ENCODE measurements around the gene PHF3.

The PHF3 gene

DNA sequence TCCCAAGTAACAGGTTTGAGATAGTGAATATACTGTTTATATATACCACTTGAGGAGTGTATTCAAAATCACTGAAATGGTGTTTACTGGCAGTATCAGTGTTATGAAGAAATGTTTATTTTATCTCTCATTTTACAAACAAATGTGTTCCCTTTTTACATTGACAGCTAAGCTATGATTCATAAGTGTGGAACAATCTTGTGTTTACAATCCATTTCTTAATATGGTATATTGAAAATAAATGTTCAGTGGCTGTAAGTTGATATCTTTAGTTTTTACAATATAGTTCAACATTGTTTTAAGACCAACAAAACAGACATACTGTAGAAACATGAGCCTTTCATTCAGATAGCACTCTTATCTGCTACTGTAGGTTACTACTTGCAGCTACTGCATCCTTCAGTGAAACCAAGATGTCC is 14.3 kb downstream of the PHF3 start:
- no peak for DNase-seq

- no peak for DNase-seq
Measured at GRCh38 chr6:63652980-63653379, 17.4 kb downstream of the PHF3 start.

- DNase-seq = no peak
Measured at GRCh38 chr6:63660757-63661156, 25.2 kb downstream of the PHF3 start.

DNA sequence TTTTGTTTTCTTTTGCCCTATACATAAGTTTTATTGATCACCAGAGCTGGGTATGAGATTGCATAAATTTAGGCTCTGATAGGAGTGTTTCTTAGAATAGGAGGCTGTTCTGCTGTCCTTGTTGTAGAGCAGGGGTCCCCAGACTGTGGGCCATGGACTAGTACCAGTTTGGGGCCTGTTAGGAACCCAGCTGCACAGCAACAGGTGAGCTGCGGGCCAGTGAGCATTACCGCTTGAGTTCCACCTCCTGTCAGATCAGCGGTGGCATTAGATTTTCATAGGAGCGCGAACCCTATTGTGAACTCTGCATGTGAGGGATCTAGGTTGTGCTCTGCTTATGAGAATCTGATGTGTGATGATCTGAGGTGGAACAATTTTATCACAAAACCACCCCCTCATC is 26.2 kb downstream of the PHF3 start:
- no peak for DNase-seq

- no peak for DNase-seq
Measured at GRCh38 chr6:63663147-63663955, 27.7 kb downstream of the PHF3 start.

DNA sequence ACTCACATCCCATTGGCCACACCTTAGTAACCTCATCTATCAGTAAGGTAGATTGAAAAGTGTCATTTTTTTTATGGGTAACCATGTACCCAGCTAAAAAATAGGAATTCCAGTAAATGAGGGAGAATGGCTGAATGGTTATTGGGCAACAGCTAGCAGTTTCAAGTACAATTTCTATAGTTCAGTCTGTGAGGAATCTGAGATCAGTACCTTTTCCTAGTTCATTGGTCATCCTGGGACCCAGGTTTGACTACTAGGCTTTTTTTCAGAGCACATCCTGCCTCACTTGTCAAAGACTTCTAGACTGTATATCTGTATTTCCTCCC is 28.3 kb downstream of the PHF3 start:
- no peak for DNase-seq

- no peak for DNase-seq
Measured at GRCh38 chr6:63671098-63671754, 35.6 kb downstream of the PHF3 start.

GRCh38 chr6:63672582-63673129 is 37.1 kb downstream of the PHF3 start:
- no peak for DNase-seq

- DNase-seq = no peak
Measured at GRCh38 chr6:63673692-63674091, 38.1 kb downstream of the PHF3 start.

DNA sequence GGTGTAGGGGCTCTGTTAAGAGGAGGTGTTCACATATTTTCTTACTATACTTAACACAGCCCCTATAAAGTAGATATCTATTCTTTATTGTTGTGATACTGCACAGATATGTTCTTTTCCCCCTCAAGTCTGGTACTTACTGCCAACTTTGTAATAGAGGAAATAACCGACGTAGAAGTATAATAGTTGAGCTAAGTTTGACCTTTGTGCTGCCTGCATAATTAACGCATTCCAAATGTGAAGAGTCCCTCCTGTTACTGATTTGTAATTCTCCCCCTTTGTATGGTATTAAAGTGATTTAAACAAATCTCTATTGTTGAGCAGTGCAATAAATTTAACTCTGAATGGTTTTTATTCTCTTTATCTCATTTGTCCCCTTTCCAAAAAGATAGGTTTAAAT is 39.0 kb downstream of the PHF3 start:
- DNase-seq = no peak

GRCh38 chr6:63675138-63675537 is 39.5 kb downstream of the PHF3 start:
- DNase-seq = no peak

- DNase-seq = no peak
Measured at GRCh38 chr6:63676412-63677114, 41.0 kb downstream of the PHF3 start.

DNA sequence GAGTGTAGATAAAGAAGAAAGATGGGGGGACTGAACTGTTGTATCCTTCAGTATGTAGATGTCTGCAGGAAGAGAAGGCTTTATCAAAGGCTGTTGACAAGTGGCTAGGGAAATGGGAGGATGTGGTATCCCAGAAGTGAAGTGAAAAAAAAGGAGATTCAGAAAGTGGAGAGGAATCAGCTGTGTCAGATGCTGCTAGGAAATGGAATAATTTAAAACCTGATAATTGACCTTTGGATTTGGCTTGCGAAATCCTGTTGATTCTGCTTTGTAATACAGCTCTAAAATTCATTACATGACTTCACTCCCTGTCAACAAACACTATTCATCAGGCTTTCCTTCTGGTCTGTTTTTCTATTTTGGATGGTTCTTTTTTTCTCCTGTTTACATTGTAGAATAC is 41.7 kb downstream of the PHF3 start:
- no peak for DNase-seq

DNA sequence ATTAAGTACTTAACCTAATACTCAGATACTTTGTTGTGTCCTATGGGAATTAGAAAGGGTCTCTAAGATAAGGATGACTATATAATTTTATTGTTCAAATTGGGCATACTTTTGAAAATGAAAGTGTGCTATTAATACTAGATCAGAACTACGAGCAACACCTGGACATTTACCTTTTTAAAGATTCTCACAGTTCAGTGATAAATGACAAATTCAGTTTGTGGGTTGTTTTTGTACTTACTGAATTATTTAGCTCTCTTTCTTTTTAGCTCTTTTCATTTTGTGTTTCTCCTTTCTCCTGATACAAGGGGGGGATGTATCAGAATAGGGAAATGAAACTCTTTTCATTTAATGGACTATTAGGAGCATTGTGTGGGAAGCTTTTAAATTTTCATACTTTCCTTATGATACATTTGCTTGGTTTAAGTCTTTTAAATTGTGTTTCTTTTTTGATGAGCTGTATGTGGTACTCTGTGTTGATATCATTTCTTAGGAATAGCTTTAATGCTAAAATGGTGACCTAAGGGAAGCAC is 47.5 kb downstream of the PHF3 start:
- DNase-seq = no peak

DNA sequence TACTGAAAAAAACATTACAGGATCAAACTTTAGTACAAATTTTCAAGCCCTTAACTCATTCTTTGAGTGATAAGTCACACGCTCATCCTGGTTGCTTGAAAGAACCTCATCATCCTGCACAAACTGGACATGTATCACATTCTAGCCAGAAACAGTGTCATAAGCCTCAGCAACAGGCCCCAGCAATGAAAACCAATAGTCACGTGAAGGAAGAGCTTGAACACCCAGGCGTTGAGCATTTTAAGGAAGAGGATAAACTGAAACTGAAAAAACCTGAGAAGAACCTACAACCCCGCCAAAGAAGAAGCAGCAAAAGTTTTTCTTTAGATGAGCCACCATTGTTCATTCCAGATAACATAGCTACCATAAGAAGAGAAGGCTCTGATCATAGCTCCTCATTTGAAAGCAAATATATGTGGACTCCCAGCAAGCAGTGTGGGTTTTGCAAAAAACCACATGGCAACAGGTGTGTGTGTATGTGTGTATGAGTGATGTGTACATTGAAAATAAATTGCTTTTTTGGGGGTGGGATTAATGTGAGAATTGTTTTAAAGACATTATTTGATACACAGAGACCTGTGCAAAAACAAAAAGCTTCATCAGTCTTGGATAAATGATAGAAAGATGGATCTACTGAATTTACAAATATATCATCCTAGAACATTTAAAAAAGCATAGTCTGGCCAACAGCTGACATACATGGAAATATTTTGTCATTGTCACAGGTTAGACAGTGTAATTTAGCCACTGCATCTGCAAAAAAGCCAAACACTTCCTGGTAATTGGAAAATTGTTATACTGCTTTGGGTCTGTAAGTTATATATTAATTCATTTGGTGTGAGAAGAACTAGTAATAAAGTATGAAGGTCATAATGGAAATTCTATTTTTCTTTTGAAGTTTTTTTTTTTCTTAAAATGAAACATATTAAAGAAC is 50.1 kb downstream of the PHF3 start:
- no peak for DNase-seq

DNA sequence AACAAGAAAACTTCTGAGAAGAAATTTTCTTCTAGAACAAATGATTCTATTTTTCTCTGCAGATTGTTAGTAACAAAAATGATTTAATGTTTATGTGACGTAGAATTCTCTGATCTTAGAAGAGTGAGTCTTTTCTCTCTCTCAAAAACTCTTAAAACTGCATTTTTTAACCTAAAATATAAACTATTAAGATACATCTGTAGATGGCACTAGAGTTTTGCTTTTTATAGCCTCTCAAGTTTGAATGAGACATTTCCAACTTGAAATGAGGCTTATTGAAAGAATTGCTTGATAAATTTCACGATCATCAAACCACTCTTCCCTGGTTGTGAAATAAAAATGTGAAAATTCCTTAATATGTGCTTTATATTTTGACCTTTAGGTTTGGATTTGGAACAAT is 53.8 kb downstream of the PHF3 start:
- DNase-seq = no peak

GRCh38 chr6:63690221-63690620 is 54.6 kb downstream of the PHF3 start:
- DNase-seq = no peak

DNA sequence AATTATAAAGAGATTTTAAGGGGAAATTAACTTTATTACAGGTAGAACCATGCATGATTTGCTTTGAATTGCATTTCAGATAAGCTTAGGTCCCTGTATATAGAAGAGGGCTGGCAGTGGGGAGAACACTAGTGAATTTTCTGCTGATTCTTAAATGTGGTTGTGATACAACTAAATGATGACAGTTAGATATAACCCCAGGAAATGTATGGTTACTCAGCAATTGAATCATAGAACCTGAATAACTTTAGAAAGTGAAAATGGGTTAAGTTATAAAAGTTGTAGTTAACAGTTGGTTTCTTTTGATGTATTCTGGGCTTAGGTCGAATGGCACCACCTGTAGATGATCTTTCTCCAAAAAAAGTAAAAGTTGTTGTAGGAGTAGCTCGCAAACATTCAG is 70.1 kb downstream of the PHF3 start:
- DNase-seq = no peak

GRCh38 chr6:63706630-63707029 is 71.0 kb downstream of the PHF3 start:
- DNase-seq = no peak

DNA sequence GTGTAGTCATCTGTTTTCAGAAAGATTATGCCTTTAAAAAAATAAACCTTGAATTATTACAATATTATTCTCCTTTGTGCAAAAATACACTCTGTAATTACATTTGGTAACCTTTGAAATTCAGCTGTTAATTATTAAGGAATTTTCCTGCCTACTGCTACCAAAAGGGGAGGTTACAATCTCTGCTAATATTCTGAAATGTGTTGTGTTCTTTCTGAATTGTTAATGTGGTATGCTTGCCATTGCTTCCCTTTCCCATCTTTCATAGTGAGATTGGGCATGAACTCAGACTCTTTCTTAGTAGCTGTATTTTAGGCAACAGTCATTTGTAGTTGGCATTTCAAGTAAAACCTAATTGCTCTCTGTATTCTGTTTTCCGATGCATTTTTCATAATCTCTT is 73.0 kb downstream of the PHF3 start:
- DNase-seq = no peak

- DNase-seq = no peak
Measured at GRCh38 chr6:63709148-63709547, 73.5 kb downstream of the PHF3 start.

DNA sequence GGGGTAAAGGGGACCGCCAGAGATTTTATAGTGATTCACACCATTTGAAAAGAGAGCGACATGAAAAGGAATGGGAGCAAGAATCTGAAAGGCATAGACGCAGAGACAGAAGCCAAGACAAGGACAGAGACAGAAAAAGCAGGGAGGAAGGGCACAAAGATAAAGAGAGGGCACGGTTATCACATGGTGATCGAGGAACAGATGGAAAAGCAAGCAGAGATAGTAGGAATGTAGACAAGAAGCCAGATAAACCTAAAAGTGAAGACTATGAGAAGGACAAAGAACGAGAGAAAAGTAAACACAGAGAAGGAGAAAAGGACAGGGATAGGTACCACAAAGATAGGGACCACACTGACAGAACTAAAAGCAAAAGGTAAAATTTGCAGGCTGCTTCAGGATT is 77.7 kb downstream of the PHF3 start:
- DNase-seq = no peak
